Neural cell (in vitro differentiated cells): ENCODE data around the gene SZT2. TPM values are rescaled to one million over a fixed set of nuclear protein-coding genes. Genes with fewer than 3 reads are reported as not detected.

Source experiments
- H2AFZ ChIP-seq: fragments of 200-600, 300-800 bp; sonication (generic), shearing (Covaris generic); 2 replicates; pipeline ENCODE4 v1.6.0; 2014; ENCODE audit warnings: low read depth, mild to moderate bottlenecking, antibody characterized with exemption, low read length, moderate library complexity
- H3F3A ChIP-seq: fragments of 200-600 bp; shearing (Covaris generic); 2 replicates; pipeline ENCODE4 v1.6.1; 2016; ENCODE audit warnings: mild to moderate bottlenecking, moderate library complexity, mixed read lengths, antibody characterized with exemption, low read length; ENCODE audit not compliant: insufficient read depth, poor library complexity, severe bottlenecking
- H3K27ac ChIP-seq: fragments of 200-600, 300-800 bp; sonication (generic), shearing (Covaris generic); 2 replicates; pipeline ENCODE4 v1.5.1; 2014; ENCODE audit warnings: mild to moderate bottlenecking, low read length, moderate library complexity
- H3K27me3 ChIP-seq: fragments of 300-800, 200-600 bp; sonication (generic), shearing (Covaris generic); 2 replicates; pipeline ENCODE4 v1.6.0; 2014; ENCODE audit warnings: mild to moderate bottlenecking, low read depth, low read length, moderate library complexity; ENCODE audit not compliant: insufficient read depth
- H3K36me3 ChIP-seq: fragments of 300-800, 200-600 bp; sonication (generic), shearing (Covaris generic); 2 replicates; pipeline ENCODE4 v1.5.1; 2014; ENCODE audit warnings: mild to moderate bottlenecking, antibody characterized with exemption, low read length, moderate library complexity; ENCODE audit not compliant: insufficient read depth
- H3K4me2 ChIP-seq: fragments of 300-800, 200-600 bp; sonication (generic), shearing (Covaris generic); 2 replicates; pipeline ENCODE4 v1.6.0; 2014; ENCODE audit warnings: mild to moderate bottlenecking, low read length
- H3K4me3 ChIP-seq: fragments of 300-800, 200-600 bp; sonication (generic), shearing (Covaris generic); 2 replicates; pipeline ENCODE4 v1.5.1; 2014; ENCODE audit warnings: mild to moderate bottlenecking, low read length, moderate library complexity
- H3K79me2 ChIP-seq: fragments of 200-600 bp; shearing (Covaris generic); replicated peaks from 2 replicates; pipeline ENCODE4 v1.6.0; 2014; ENCODE audit warnings: mild to moderate bottlenecking, low read length, moderate library complexity; ENCODE audit not compliant: insufficient read depth
- H3K9ac ChIP-seq: fragments of 300-800, 200-600 bp; sonication (generic), shearing (Covaris generic); 2 replicates; pipeline ENCODE4 v1.6.1; 2016; ENCODE audit warnings: mild to moderate bottlenecking, low read length, mixed read lengths
- H3K9me2 ChIP-seq: fragments of 200-600 bp; shearing (Covaris generic); 2 replicates; pipeline ENCODE4 v1.6.1; 2016; ENCODE audit warnings: mild to moderate bottlenecking, low read length, mixed read lengths; ENCODE audit not compliant: insufficient read depth
- H3K9me3 ChIP-seq: fragments of 200-600, 300-800 bp; sonication (generic), shearing (Covaris generic); 2 replicates; pipeline ENCODE4 v1.6.1; 2016; ENCODE audit warnings: mild to moderate bottlenecking, mixed run types, low read length, moderate library complexity, mixed read lengths
- H4K20me1 ChIP-seq: fragments of 200-600 bp; shearing (Covaris generic); 2 replicates; pipeline ENCODE4 v1.6.1; 2016; ENCODE audit warnings: mild to moderate bottlenecking, mixed run types; ENCODE audit not compliant: insufficient read depth
- CTCF ChIP-seq: fragments of 450-650 bp; IDR thresholded peaks from 2 replicates; pipeline ENCODE4 v1.5.1; 2014; ENCODE audit warnings: antibody characterized with exemption, mild to moderate bottlenecking, moderate library complexity; ENCODE audit not compliant: poor library complexity, severe bottlenecking
- EP300 ChIP-seq: fragments of 450-650 bp; conservative IDR thresholded peaks from 2 replicates; pipeline ENCODE4 v1.6.1; 2014; ENCODE audit warnings: antibody characterized with exemption, mild to moderate bottlenecking, moderate library complexity; ENCODE audit not compliant: poor library complexity, severe bottlenecking
- EZH2 ChIP-seq: fragments of 200-600, 300-800 bp; shearing (Covaris generic), sonication (generic); IDR thresholded peaks from 2 replicates; pipeline ENCODE4 v1.6.1; 2014; ENCODE audit warnings: antibody characterized with exemption, low read length, borderline replicate concordance, mild to moderate bottlenecking; ENCODE audit not compliant: insufficient read depth, poor library complexity, severe bottlenecking
- MXI1 ChIP-seq: fragments of 450-650 bp; conservative IDR thresholded peaks from 2 replicates; pipeline ENCODE4 v1.6.1; 2014; ENCODE audit warnings: antibody characterized with exemption, mild to moderate bottlenecking; ENCODE audit not compliant: poor library complexity, severe bottlenecking
- POLR2AphosphoS5 ChIP-seq: IDR thresholded peaks from 2 replicates; pipeline ENCODE4 v1.6.1; 2012
- RAD21 ChIP-seq: fragments of 450-650 bp; conservative IDR thresholded peaks from 2 replicates; pipeline ENCODE4 v1.6.1; 2014; ENCODE audit warnings: antibody characterized with exemption, mild to moderate bottlenecking, moderate library complexity
- REST ChIP-seq: IDR thresholded peaks from 2 replicates; pipeline ENCODE4 v1.6.1; 2012; ENCODE audit warnings: borderline replicate concordance
- SMC3 ChIP-seq: fragments of 450-650 bp; conservative IDR thresholded peaks from 2 replicates; pipeline ENCODE4 v1.6.1; 2014; ENCODE audit warnings: antibody characterized with exemption, mild to moderate bottlenecking, moderate library complexity; ENCODE audit not compliant: poor library complexity
- TAF1 ChIP-seq: IDR thresholded peaks from 2 replicates; pipeline ENCODE4 v1.6.1; 2012; ENCODE audit warnings: low read depth
- polyA plus RNA-seq: library from polyadenylated mRNA; depleted of rRNA; stranded (reverse); fragments of >200 nt; gene quantifications from 2 replicates; pipeline ENCODE4 v1.2.3, GENCODE V29; 2014

The SZT2 gene
- polyA plus RNA-seq, 1 donor from 2014 or later = 6.6 TPM

- H4K20me1 ChIP-seq = no peaks in the 10 kb centered on the region
- no peak overlapping the region for H2AFZ ChIP-seq
- H3K27me3 ChIP-seq = no peaks in the 10 kb centered on the region
- no peaks in the 10 kb centered on the region for H3K9me2 ChIP-seq
- H3K4me2 ChIP-seq = no peak overlapping the region
- no peaks in the 10 kb centered on the region for H3K9me3 ChIP-seq
- no peaks in the 10 kb centered on the region for H3F3A ChIP-seq
- H3K36me3 ChIP-seq = no peaks in the 10 kb centered on the region
- H3K9ac ChIP-seq = no peak overlapping the region
- no peak overlapping the region for H3K27ac ChIP-seq
- H3K4me3 ChIP-seq = no peak overlapping the region
- TF ChIP-seq MXI1 (no peak), RAD21 (no peak), TAF1 (no peak), POLR2AphosphoS5 (no peak), CTCF (no peak), REST (no peak), EZH2 (no peak), EP300 (no peak), SMC3 (no peak)
- no peaks in the 10 kb centered on the region for H3K79me2 ChIP-seq
Measured at GRCh38 chr1:43379476-43379875, 10.2 kb upstream of the SZT2 start.

- no peaks in the 10 kb centered on the region for H3K9me3 ChIP-seq
- H3K79me2 ChIP-seq = no peaks in the 10 kb centered on the region
- H3K4me3 ChIP-seq = no peak overlapping the region
- no peaks in the 10 kb centered on the region for H3K9me2 ChIP-seq
- no peak overlapping the region for H3K9ac ChIP-seq
- H3K36me3 ChIP-seq = no peaks in the 10 kb centered on the region
- H3K27me3 ChIP-seq = no peaks in the 10 kb centered on the region
- no peaks in the 10 kb centered on the region for H4K20me1 ChIP-seq
- no peak overlapping the region for H3K4me2 ChIP-seq
- TF ChIP-seq SMC3 (no peak), MXI1 (no peak), EZH2 (no peak), TAF1 (no peak), POLR2AphosphoS5 (no peak), CTCF (no peak), EP300 (no peak), REST (no peak), RAD21 (no peak)
- H3F3A ChIP-seq = no peaks in the 10 kb centered on the region
- H2AFZ ChIP-seq = no peak overlapping the region
- H3K27ac ChIP-seq = no peak overlapping the region
Measured at GRCh38 chr1:43381612-43382011, 8.1 kb upstream of the SZT2 start.
